GM12891 (cell line): ENCODE data around the gene TP53I11.

ENCODE experiments used
- POLR2A ChIP-seq: IDR thresholded peaks from 2 replicates; pipeline ENCODE4 v1.6.1; 2011; ENCODE audit warnings: low read depth, low read length, control low read depth
- POLR2AphosphoS5 ChIP-seq: IDR thresholded peaks from 2 replicates; pipeline ENCODE4 v1.6.1; 2011; ENCODE audit warnings: low read depth, low read length, control low read depth
- POU2F2 ChIP-seq: IDR thresholded peaks from 2 replicates; pipeline ENCODE4 v1.6.1; 2011; ENCODE audit warnings: low read depth, mild to moderate bottlenecking, control low read depth, low read length, moderate library complexity
- SPI1 ChIP-seq: IDR thresholded peaks from 2 replicates; pipeline ENCODE4 v1.6.1; 2011; ENCODE audit warnings: low read depth, low read length, control low read depth
- TAF1 ChIP-seq: IDR thresholded peaks from 2 replicates; pipeline ENCODE4 v1.6.1; 2011; ENCODE audit warnings: low read depth, low read length, control low read depth

- TF ChIP-seq POLR2A: no peak
- TF ChIP-seq POLR2AphosphoS5: no peak
- TF ChIP-seq TAF1: no peak
- TF ChIP-seq POU2F2: no peak
- TF ChIP-seq SPI1: no peak
Measured at GRCh38 chr11:44942029-44942955, 8.4 kb downstream of the TP53I11 start.
